ELF-1 (cell line): ENCODE results near the gene GRIA1.
"Not testable (repeated sequence)": the region's sequence is repeated elsewhere in the genome, so short reads cannot be mapped to it uniquely, and the experiment has no call there.

Experiments used
- DNase-seq: peaks from one replicate; pipeline ENCODE4 v3.0.0-alpha.2; 2016; ENCODE audit warnings: low read depth, low spot score

GRIA1 gene

GRCh38 chr5:153831973-153832372, 341.5 kb downstream of the GRIA1 start:
- DNase-seq, result peak; percentile 41

DNA sequence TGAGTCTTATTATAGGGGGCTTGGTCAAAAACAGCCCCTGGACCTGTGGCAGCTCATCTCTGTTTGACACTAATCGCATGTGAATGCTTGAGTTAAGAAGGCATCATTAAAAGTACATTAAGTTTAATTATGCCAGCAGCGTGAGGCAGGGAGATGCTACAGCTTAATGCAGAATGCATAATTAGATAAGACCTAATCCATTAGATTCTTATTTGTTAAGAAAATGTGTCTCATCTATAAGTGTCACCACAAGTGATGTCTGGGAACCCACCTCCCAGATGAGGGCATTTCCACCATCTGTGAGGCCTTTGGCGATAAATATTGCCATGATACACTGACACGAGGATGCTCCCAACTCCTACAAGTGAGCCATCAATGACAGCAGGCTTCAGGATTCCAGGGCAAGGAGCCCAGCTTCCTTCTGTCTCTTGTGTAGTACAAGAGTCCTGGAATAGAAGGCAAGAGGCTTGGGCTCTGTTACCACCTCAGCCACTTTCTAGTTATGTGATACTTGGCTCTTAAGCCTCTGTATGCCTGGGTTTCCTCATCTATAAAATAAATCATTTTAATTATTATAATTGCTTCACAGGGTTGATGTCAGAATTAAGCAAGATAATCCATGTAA, 345.5 kb downstream of the GRIA1 start:
- no peak for DNase-seq

GRCh38 chr5:153849303-153850113, 359.0 kb downstream of the GRIA1 start:
- not testable (repeated sequence) for DNase-seq

DNA sequence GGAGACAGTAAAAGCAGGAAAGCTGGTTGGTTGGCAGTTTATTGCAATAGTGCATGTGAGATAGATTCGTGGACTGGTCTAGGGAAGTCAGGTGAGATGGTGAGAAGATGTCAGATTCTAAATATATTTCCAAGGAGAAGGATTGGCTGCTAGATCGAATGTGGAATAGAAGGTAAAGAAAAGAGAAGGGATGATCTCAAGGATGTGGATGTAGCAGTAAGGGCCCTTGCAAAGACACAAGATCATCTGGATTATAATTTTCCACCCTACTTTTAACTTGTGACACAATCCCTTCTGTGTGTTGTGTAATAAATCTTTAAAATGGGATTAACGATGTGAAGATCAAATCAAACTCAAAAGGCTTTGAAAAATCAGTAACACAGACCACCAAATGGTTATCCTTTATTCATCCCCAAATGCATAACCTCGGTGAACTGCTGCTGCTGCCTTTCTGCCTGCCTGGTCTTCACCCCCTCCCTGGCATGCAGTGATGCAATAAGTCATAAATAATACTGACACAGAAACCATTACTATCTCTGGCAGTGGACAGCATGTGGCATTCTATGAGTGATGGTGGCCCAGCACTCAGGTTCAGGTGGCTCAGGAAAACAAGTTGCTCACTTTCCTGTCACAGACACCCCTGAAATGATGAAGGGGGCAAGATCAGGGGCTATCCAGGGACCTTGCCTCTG, 369.9 kb downstream of the GRIA1 start:
- no peak for DNase-seq

DNA sequence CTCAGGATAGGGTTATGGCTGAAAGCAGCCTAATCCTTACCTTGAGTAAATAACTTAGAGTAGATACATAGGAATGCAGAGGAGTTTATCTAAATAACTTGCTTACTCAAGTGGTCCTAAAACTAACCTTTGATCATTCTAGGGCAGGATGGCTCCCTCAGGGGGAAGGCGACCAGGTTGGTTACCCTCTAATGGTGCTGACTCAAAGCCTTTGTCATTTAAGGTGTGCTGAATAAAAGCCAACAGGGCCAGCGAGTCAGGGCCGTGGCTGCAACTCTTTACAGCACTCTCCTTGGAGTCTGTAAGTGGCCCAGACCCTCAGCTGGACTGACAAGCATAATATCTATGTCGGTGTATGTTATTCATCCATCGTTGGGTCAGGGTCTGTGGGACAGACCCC, 372.4 kb downstream of the GRIA1 start:
- DNase-seq, result peak; percentile 10
